Measurements from ENCODE around the gene ADAM22.
A peak's percentile ranks its signal among the peaks of the same experiment; 100 is the strongest.

The ADAM22 gene

GRCh38 chr7:87934699-87935383 lies 790 bp downstream of the ADAM22 start (continued):
- TF ChIP-seq PRDM6 (tag by site-specific recombination; IDR thresholded peaks at IDR 0.05) = no peak
- TF ChIP-seq PRDM10 (tag by site-specific recombination; IDR thresholded peaks at IDR 0.05) = peak; percentile 100
- TF ChIP-seq ZNF639 (tag by site-specific recombination; IDR thresholded peaks at IDR 0.05) = 0 out of 2 replicates have a peak, but pooled peaks have one; percentile 20
- TF ChIP-seq SP7 (tag by site-specific recombination; IDR thresholded peaks at IDR 0.05) = no peak
- TF ChIP-seq KLF8 (tag by site-specific recombination; IDR thresholded peaks at IDR 0.05) = no peak
- no peak for TF ChIP-seq ZNF707 (tag by site-specific recombination; IDR thresholded peaks at IDR 0.05)
- TF ChIP-seq ZNF830 (tag by site-specific recombination; IDR thresholded peaks at IDR 0.05; ENCODE audit: low read depth) = no peak
- no peak for TF ChIP-seq ZNF112 (tag by site-specific recombination; IDR thresholded peaks at IDR 0.05)
- TF ChIP-seq PRDM4 (tag by site-specific recombination; IDR thresholded peaks at IDR 0.05) = no peak
- TF ChIP-seq TRIM28 (IDR thresholded peaks at IDR 0.05; ENCODE audit: borderline replicate concordance, low read length) = no peak
- TF ChIP-seq ZNF704 (tag by site-specific recombination; IDR thresholded peaks at IDR 0.05) = no peak
- TF ChIP-seq ZNF624 (tag by site-specific recombination; IDR thresholded peaks at IDR 0.05) = no peak
- no peak for TF ChIP-seq ZNF114 (tag by site-specific recombination; IDR thresholded peaks at IDR 0.05)
- TF ChIP-seq ELK4 (IDR thresholded peaks at IDR 0.05; ENCODE audit: borderline replicate concordance, low read depth, low read length) = no peak
- TF ChIP-seq ZNF670 (tag by site-specific recombination; IDR thresholded peaks at IDR 0.05; ENCODE audit: low read depth) = no peak
- no peak for TF ChIP-seq MEIS1 (CRISPR knock-in tag; IDR thresholded peaks at IDR 0.05; ENCODE audit: borderline replicate concordance)
- peak; percentile 76 for TF ChIP-seq ZBTB17 (tag by site-specific recombination; IDR thresholded peaks at IDR 0.05)
- no peak for TF ChIP-seq ZNF843 (tag by site-specific recombination; IDR thresholded peaks at IDR 0.05)
- TF ChIP-seq ZNF501 (tag by site-specific recombination; IDR thresholded peaks at IDR 0.05) = no peak
- TF ChIP-seq TCF7L2 (IDR thresholded peaks at IDR 0.05; ENCODE audit: borderline replicate concordance, low read depth, low read length) = no peak
- TF ChIP-seq ZNF169 (tag by site-specific recombination; IDR thresholded peaks at IDR 0.05) = no peak
- 0 out of 2 replicates have a peak, but pooled peaks have one; percentile 47 for TF ChIP-seq ZNF366 (tag by site-specific recombination; conservative IDR thresholded peaks at IDR 0.05)
- no peak for TF ChIP-seq ZNF2 (tag by site-specific recombination; IDR thresholded peaks at IDR 0.05)
- no peak for TF ChIP-seq PRDM1 (tag by site-specific recombination; IDR thresholded peaks at IDR 0.05)
- TF ChIP-seq ZNF335 (tag by site-specific recombination; conservative IDR thresholded peaks at IDR 0.05) = peak; percentile 68
- no peak for TF ChIP-seq HIC1 (tag by site-specific recombination; IDR thresholded peaks at IDR 0.05)
- no peak for TF ChIP-seq HOXD13 (CRISPR knock-in tag; IDR thresholded peaks at IDR 0.05; ENCODE audit: borderline replicate concordance)

Data from HEK293 (cell line).